Peyer's patch (tissue), 4 donors: Measurements from ENCODE around the gene PIK3IP1.

Experiments used
- POLR2A ChIP-seq, 2 donors: fragments of 450-650 bp; IDR thresholded peaks; one replicate each; pipeline ENCODE4 v1.5.1; 2017; ENCODE audit warnings: antibody characterized with exemption in 2 of 2, mild to moderate bottlenecking in 2 of 2, moderate library complexity in 2 of 2
- TF ChIP-seq, protein P1 (sequence below), 6 experiments: fragments of 450-650 bp in 4 of 6; fragments of 200-600 bp in 2 of 6; sonication (generic) in 1 of 6; IDR thresholded peaks; one replicate each; pipeline ENCODE4 v1.5.1; 2017 to 2019; ENCODE audit warnings: antibody characterized with exemption in 6 of 6, mild to moderate bottlenecking in 3 of 6, moderate library complexity in 1 of 6

DNA sequence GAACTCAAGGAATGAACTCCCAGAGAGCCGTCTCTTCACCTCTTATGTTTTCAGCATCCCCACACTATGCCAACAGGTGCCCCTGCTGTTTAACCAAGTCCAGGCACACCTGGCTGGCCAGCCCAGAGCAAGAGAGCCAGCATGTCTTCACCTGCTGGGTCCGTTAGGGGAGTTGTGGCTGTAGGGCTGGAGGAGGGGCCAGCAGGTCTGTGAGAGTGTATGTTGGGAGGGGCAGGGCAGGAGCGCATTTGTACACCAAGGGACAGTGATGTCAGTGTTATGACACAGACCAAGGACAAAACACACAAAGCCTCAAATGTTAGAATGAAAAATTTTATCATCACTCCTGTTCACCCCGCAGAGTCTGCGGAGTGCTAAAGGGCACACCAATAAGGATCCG, 48.1 kb upstream of the PIK3IP1 start:
- TF ChIP-seq POLR2A (IDR thresholded peaks at IDR 0.05): no peak
- TF ChIP-seq, protein P1, sequence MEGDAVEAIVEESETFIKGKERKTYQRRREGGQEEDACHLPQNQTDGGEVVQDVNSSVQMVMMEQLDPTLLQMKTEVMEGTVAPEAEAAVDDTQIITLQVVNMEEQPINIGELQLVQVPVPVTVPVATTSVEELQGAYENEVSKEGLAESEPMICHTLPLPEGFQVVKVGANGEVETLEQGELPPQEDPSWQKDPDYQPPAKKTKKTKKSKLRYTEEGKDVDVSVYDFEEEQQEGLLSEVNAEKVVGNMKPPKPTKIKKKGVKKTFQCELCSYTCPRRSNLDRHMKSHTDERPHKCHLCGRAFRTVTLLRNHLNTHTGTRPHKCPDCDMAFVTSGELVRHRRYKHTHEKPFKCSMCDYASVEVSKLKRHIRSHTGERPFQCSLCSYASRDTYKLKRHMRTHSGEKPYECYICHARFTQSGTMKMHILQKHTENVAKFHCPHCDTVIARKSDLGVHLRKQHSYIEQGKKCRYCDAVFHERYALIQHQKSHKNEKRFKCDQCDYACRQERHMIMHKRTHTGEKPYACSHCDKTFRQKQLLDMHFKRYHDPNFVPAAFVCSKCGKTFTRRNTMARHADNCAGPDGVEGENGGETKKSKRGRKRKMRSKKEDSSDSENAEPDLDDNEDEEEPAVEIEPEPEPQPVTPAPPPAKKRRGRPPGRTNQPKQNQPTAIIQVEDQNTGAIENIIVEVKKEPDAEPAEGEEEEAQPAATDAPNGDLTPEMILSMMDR (IDR thresholded peaks at IDR 0.05): no peak
